Fibroblast of lung (primary cell): ENCODE results near the gene LSM12. TPM values are rescaled to one million over a fixed set of nuclear protein-coding genes. Genes with fewer than 3 reads are reported as not detected.
"Not testable (repeated sequence)": the region's sequence is repeated elsewhere in the genome, so short reads cannot be mapped to it uniquely, and the experiment has no call there.

ENCODE experiments used
- DNase-seq, 2 donors: peaks; one replicate each; pipeline versions ENCODE4 v3.0.0 to v3.0.0-alpha.2; 2010; ENCODE audit warnings: low read depth in 2 of 2
- H2AFZ ChIP-seq: 2 replicates; pipeline ENCODE4 v1.5.1; 2012; ENCODE audit warnings: low read length, control low read depth, inconsistent platforms
- H3K27ac ChIP-seq: 2 replicates; pipeline ENCODE4 v1.5.1; 2011; ENCODE audit warnings: low read length, control low read depth; ENCODE audit not compliant: insufficient read depth
- H3K27me3 ChIP-seq: 2 replicates; pipeline ENCODE4 v1.5.1; 2011; ENCODE audit warnings: mild to moderate bottlenecking, low read length; ENCODE audit not compliant: control insufficient read depth, insufficient read depth
- H3K36me3 ChIP-seq: 2 replicates; pipeline ENCODE4 v1.5.1; 2011; ENCODE audit warnings: low read length; ENCODE audit not compliant: control insufficient read depth, insufficient read depth
- H3K4me1 ChIP-seq: 2 replicates; pipeline ENCODE4 v1.5.1; 2011; ENCODE audit warnings: low read length; ENCODE audit not compliant: control insufficient read depth, insufficient read depth; ENCODE audit errors: extremely low read depth
- H3K4me2 ChIP-seq: 2 replicates; pipeline ENCODE4 v1.5.1; 2011; ENCODE audit warnings: low read length, control low read depth; ENCODE audit not compliant: insufficient read depth; ENCODE audit errors: extremely low read depth
- H3K4me3 ChIP-seq, 4 experiments: fragments of 200-600 bp in 1 of 4; sonication (generic) in 1 of 4; replicated peaks in 1 of 4; 2 replicates each; pipeline ENCODE4 v1.5.1; 2011 to 2016; ENCODE audit warnings: low read length in 4 of 4, low read depth in 3 of 4, mild to moderate bottlenecking in 3 of 4, control low read depth in 2 of 4, inconsistent platforms in 1 of 4, mixed read lengths in 1 of 4; ENCODE audit not compliant: insufficient read depth in 1 of 4; ENCODE audit errors: control extremely low read depth in 1 of 4
- H3K79me2 ChIP-seq: 2 replicates; pipeline ENCODE4 v1.5.1; 2012; ENCODE audit warnings: mild to moderate bottlenecking, low read length, inconsistent platforms; ENCODE audit not compliant: control insufficient read depth, insufficient read depth
- H3K9ac ChIP-seq: 2 replicates; pipeline ENCODE4 v1.5.1; 2011; ENCODE audit warnings: mild to moderate bottlenecking, low read length, control low read depth; ENCODE audit not compliant: insufficient read depth
- H3K9me3 ChIP-seq: 2 replicates; pipeline ENCODE4 v1.5.1; 2012; ENCODE audit warnings: low read depth, low read length; ENCODE audit not compliant: control insufficient read depth, insufficient read depth
- H4K20me1 ChIP-seq: 2 replicates; pipeline ENCODE4 v1.5.1; 2011; ENCODE audit warnings: low read length; ENCODE audit not compliant: control insufficient read depth, insufficient read depth; ENCODE audit errors: extremely low read depth
- EZH2 ChIP-seq: IDR thresholded peaks from 2 replicates; pipeline ENCODE4 v1.5.1; 2012; ENCODE audit warnings: low read length, control low read depth, mild to moderate bottlenecking; ENCODE audit errors: missing control alignments
- polyA plus RNA-seq, 2 donors: library from polyadenylated mRNA; depleted of rRNA in 1 of 2; stranded (reverse) in 1 of 2; unstranded in 1 of 2; fragments of >200 nt; gene quantifications; 2 replicates each; pipeline ENCODE4 v1.2.1, GENCODE V29; 2011 to 2012; ENCODE audit warnings: missing spikeins in 1 of 2
- total RNA-seq: library from RNA; depleted of rRNA; stranded (reverse); fragments of >200 nt; gene quantifications from 2 replicates; pipeline ENCODE4 v1.2.1, GENCODE V29; 2014
- TF ChIP-seq, protein P1 (sequence below), 2 donors: IDR thresholded peaks in 1 of 2; conservative IDR thresholded peaks in 1 of 2; 1 replicate in 1 of 2; 2 replicates in 1 of 2; pipeline ENCODE4 v1.5.1; 2011 to 2012; ENCODE audit warnings: low read length in 2 of 2, control low read depth in 1 of 2, inconsistent platforms in 1 of 2, low read depth in 1 of 2, mild to moderate bottlenecking in 1 of 2

Gene LSM12
- total and polyA plus RNA-seq, 2 donors (not counting 1 experiment from before 2014, with no cell fraction given), result 25.6 to 79.3 TPM

DNA sequence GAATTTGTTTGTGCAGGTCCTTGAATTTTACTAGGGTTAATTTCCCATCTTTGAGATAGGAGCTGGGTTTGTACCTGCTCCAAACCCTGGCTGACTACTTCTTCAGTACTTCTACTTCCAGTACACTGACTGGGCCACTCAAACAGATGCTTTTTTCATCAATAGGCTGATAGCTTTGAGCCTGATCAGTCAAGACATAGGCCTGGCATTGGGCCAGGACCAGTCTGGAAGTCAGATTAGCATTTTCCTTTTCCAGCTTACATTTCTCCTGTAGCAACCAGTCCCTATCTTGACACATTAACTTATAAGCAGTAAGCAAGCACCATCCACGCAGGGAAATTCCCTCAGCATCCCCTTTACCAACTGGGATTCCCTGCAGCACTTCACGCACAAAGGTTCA, 44.2 kb downstream of the LSM12 start:
- Histone ChIP-seq H4K20me1 (no peaks in the 10 kb centered on the region), H3K79me2 (no peaks in the 10 kb centered on the region), H3K27me3 (no peaks in the 10 kb centered on the region), H3K9me3 (no peaks in the 10 kb centered on the region), H3K4me1 (no peaks in the 10 kb centered on the region), H3K9ac (no peak overlapping the region), H3K36me3 (peaks cover 4% of the 10 kb centered on the region), H3K4me2 (no peak overlapping the region), H2AFZ (no peak overlapping the region), H3K4me3 (no peak overlapping the region), H3K27ac (no peak overlapping the region)
- DNase-seq, result no peak
- no peak for TF ChIP-seq EZH2
- TF ChIP-seq, protein P1, sequence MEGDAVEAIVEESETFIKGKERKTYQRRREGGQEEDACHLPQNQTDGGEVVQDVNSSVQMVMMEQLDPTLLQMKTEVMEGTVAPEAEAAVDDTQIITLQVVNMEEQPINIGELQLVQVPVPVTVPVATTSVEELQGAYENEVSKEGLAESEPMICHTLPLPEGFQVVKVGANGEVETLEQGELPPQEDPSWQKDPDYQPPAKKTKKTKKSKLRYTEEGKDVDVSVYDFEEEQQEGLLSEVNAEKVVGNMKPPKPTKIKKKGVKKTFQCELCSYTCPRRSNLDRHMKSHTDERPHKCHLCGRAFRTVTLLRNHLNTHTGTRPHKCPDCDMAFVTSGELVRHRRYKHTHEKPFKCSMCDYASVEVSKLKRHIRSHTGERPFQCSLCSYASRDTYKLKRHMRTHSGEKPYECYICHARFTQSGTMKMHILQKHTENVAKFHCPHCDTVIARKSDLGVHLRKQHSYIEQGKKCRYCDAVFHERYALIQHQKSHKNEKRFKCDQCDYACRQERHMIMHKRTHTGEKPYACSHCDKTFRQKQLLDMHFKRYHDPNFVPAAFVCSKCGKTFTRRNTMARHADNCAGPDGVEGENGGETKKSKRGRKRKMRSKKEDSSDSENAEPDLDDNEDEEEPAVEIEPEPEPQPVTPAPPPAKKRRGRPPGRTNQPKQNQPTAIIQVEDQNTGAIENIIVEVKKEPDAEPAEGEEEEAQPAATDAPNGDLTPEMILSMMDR (conservative IDR thresholded peaks at IDR 0.05 in 1 of 2, IDR thresholded peaks at IDR 0.05 in 1 of 2; ENCODE audit: low read depth in 1 of 2, low read length in 2 of 2), result no peak

DNA sequence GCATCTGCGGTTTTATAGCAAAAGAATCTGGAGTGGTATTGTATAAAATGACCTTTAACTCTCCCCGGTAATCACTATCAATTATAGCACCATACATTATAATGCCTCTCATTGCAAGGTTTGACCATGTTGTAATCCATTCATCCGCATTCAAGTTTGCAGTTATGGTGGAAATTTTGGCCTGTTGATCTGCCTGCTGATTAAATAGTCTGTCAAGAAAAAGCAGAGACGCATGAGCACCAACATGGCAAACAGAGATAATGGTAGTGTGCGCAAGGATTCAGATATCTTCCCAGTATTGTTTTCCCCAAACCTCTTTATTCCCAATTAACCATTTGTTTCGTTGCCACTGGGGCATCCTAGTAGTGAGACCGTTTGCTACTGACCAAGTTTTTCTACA, 45.2 kb downstream of the LSM12 start:
- not testable (repeated sequence) for DNase-seq, H3K27ac ChIP-seq, H3K9me3 ChIP-seq, H3K36me3 ChIP-seq, H3K4me3 ChIP-seq, H3K27me3 ChIP-seq, H4K20me1 ChIP-seq, H3K4me2 ChIP-seq, H3K9ac ChIP-seq, H2AFZ ChIP-seq, H3K79me2 ChIP-seq, H3K4me1 ChIP-seq

DNA sequence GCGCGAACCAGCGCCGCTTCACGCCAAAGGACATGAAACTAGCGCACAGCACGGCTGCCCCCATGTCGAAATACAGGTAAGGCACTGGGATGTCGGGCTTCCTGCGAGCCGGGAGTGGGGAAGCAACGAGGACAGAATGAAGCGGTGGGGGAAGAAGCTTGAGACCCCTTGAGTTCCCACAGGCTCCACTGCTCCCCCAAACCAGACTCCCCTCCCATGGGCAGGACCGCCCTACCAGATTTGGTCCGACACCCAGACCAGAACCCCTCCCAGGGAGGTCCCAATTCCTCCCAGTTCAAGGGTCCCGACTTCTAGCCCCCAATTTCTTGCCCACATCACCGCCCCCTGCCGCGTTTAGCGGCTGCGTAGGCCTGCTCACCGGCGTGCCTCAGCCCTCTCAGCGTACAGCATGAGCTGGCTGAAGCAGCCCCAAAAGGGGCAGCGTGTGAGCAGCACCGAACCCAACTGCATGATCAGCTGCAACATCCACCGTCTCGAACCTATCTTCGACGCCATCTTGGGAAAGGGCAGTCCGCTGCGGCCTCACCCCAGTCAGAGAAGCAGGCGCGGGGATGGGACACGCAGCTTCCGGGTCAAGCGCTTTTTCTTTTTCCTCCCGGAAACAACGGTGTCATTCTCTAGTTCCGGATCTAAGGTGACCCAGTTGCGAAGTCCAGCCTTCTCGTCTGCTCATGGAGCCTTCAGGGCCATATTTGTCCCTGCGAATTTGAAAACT, 51.9 kb downstream of the LSM12 start, which contains the start of gene TMEM101:
Gene TMEM101, minus strand, starts transcription at position 527 of the 736 bp plus-strand sequence. Its CDS starts 11 bp downstream, at position 516.
- Histone ChIP-seq H3K4me1 (peaks cover 5% of the 10 kb centered on the region), H4K20me1 (no peaks in the 10 kb centered on the region), H3K79me2 (peaks cover 2% of the 10 kb centered on the region), H3K4me3 (peak within 1 kb of the TSS; percentile 80 to 99 (median 97)), H3K9me3 (no peaks in the 10 kb centered on the region), H3K9ac (peak within 1 kb of the TSS; percentile 82), H3K4me2 (peak within 1 kb of the TSS; percentile 90), H3K27me3 (no peaks in the 10 kb centered on the region), H2AFZ (peak within 1 kb of the TSS; percentile 98), H3K36me3 (peaks cover 2% of the 10 kb centered on the region), H3K27ac (peak within 1 kb of the TSS; percentile 87)
- peak; percentile 92 to 96 for DNase-seq
- TF ChIP-seq, protein P1 (conservative IDR thresholded peaks at IDR 0.05 in 1 of 2, IDR thresholded peaks at IDR 0.05 in 1 of 2; ENCODE audit: low read depth in 1 of 2, low read length in 2 of 2), result no peak
- TF ChIP-seq EZH2, result no peak
